MCF 10A (cell line): Measurements from ENCODE around the gene SPATA16. TPM values are rescaled to one million over a fixed set of nuclear protein-coding genes. Genes with fewer than 3 reads are reported as not detected.

Experiments
- BruUV-seq: library from RNA; stranded (reverse); fragments of 400-500 nt; replicated peaks from 2 replicates; lab custom pipeline; 2021; lab: Mats Ljungman, UMichigan
- CTCF ChIA-PET: fragments of 300-600 bp; sonication (Branson Sonifier 250); formaldehyde crosslinking; extraction: SDS; loops from one replicate; lab custom pipeline; 2021; ENCODE audit warnings: antibody characterized with exemption, inconsistent platforms; lab: Yijun Ruan, JAX
- POLR2A ChIA-PET: fragments of 300-600, 350-650 bp; sonication (Branson Sonifier 250); formaldehyde crosslinking; extraction: SDS; loops from one replicate; lab custom pipeline; 2020; ENCODE audit warnings: antibody characterized with exemption, inconsistent platforms; lab: Yijun Ruan, JAX
- DNase-seq: peaks from one replicate; pipeline ENCODE4 v3.0.0-alpha.2; 2018; ENCODE audit not compliant: unreplicated experiment
- H3K27ac Mint-ChIP-seq: one replicate; pipeline ENCODE4 v1.8.0; 2022; ENCODE audit warnings: mild to moderate bottlenecking, low read depth, mixed read lengths; ENCODE audit not compliant: unreplicated experiment
- H3K27me3 Mint-ChIP-seq: one replicate; pipeline ENCODE4 v1.8.0; 2022; ENCODE audit warnings: mixed read lengths; ENCODE audit not compliant: insufficient read depth, unreplicated experiment
- H3K36me3 Mint-ChIP-seq: one replicate; pipeline ENCODE4 v1.8.0; 2022; ENCODE audit warnings: mild to moderate bottlenecking, moderate library complexity, mixed read lengths; ENCODE audit not compliant: insufficient read depth, unreplicated experiment
- H3K4me1 Mint-ChIP-seq: one replicate; pipeline ENCODE4 v1.8.0; 2022; ENCODE audit warnings: mixed read lengths; ENCODE audit not compliant: insufficient read depth, unreplicated experiment
- H3K4me3 Mint-ChIP-seq: one replicate; pipeline ENCODE4 v1.8.0; 2022; ENCODE audit warnings: mild to moderate bottlenecking, moderate library complexity, mixed read lengths; ENCODE audit not compliant: unreplicated experiment
- H3K9me3 Mint-ChIP-seq: one replicate; pipeline ENCODE4 v1.8.0; 2022; ENCODE audit warnings: mixed read lengths; ENCODE audit not compliant: unreplicated experiment
- intact Hi-C: fragments of 100-400 bp; cut with micrococcal nuclease; formaldehyde crosslinking; loops from 2 replicates; pipeline ENCODE4 v1.14.1; 2022
- total RNA-seq: library from RNA; stranded (reverse); gene quantifications from 2 replicates; pipeline ENCODE4 v1.2.3, GENCODE V29; 2022
- TF ChIP-seq, protein P1 (sequence below): fragments of 200-600 bp; IDR thresholded peaks from one replicate; pipeline ENCODE4 v1.8.0; 2022; ENCODE audit warnings: antibody characterized with exemption, mild to moderate bottlenecking; ENCODE audit not compliant: unreplicated experiment

SPATA16 gene
- total RNA-seq, 1 experiment from 2014 or later = not detected

DNA sequence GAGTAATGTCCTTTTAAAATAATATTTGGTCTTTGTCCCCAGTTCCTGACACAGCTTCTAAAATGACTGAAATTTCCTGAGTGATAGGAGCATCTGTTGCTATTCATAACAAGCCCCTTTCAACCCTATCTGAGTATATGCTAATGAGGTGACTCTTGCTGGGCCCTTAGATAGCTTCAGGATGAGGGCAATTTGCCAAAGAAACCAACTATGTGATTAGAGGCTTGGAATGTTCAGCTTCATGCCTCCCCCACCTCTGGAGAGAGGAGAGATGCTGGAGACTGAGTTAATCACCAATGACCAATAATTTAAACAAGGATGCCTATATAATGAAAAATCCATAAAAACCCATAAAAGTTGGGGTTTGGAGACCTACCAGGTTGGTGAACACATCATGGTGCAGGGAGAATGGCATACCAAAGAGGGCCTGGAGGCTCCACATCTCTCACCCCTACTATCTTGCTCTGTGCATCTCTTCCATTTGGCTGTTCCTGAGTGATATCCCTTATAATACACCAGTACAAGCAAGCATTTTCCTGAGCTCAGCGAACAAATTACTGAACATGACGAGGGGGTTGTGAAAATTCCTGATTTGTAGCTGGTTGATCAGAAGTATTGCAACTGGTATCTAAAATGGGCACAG lies 201.3 kb downstream of the SPATA16 start:
- H3K27me3 Mint-ChIP-seq = peaks cover 98% of the 10 kb centered on the region
- intact Hi-C loops = no loop called here
- H3K9me3 Mint-ChIP-seq = no peaks in the 10 kb centered on the region
- no peaks in the 10 kb centered on the region for H3K36me3 Mint-ChIP-seq
- no peaks in the 10 kb centered on the region for H3K4me1 Mint-ChIP-seq
- DNase-seq = no peak
- TF ChIP-seq, protein P1, sequence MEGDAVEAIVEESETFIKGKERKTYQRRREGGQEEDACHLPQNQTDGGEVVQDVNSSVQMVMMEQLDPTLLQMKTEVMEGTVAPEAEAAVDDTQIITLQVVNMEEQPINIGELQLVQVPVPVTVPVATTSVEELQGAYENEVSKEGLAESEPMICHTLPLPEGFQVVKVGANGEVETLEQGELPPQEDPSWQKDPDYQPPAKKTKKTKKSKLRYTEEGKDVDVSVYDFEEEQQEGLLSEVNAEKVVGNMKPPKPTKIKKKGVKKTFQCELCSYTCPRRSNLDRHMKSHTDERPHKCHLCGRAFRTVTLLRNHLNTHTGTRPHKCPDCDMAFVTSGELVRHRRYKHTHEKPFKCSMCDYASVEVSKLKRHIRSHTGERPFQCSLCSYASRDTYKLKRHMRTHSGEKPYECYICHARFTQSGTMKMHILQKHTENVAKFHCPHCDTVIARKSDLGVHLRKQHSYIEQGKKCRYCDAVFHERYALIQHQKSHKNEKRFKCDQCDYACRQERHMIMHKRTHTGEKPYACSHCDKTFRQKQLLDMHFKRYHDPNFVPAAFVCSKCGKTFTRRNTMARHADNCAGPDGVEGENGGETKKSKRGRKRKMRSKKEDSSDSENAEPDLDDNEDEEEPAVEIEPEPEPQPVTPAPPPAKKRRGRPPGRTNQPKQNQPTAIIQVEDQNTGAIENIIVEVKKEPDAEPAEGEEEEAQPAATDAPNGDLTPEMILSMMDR = no peak
- BruUV-seq = no TSS peak
- no peak overlapping the region for H3K27ac Mint-ChIP-seq
- ChIA-PET CTCF (interaction anchor here (0.7 to 1.5 kb wide), 2 partner anchors 68 to 273 kb away, joined by 3 read pairs; no protein-coding TSS in a partner anchor), POLR2A (interaction anchor here (0.7 kb wide), 1 partner anchor 84 kb away, joined by 3 read pairs; no protein-coding TSS in a partner anchor)
- H3K4me3 Mint-ChIP-seq = no peak overlapping the region

GRCh38 chr3:172938788-172939187 lies 202.2 kb downstream of the SPATA16 start:
- no peaks in the 10 kb centered on the region for H3K36me3 Mint-ChIP-seq
- H3K27me3 Mint-ChIP-seq = peaks cover 98% of the 10 kb centered on the region
- intact Hi-C loops = no loop called here
- no peak for DNase-seq
- CTCF ChIA-PET = no interaction called here
- BruUV-seq = no TSS peak
- H3K4me1 Mint-ChIP-seq = no peaks in the 10 kb centered on the region
- H3K4me3 Mint-ChIP-seq = no peak overlapping the region
- H3K9me3 Mint-ChIP-seq = no peaks in the 10 kb centered on the region
- POLR2A ChIA-PET = no interaction called here
- TF ChIP-seq, protein P1 = no peak
- H3K27ac Mint-ChIP-seq = no peak overlapping the region

DNA sequence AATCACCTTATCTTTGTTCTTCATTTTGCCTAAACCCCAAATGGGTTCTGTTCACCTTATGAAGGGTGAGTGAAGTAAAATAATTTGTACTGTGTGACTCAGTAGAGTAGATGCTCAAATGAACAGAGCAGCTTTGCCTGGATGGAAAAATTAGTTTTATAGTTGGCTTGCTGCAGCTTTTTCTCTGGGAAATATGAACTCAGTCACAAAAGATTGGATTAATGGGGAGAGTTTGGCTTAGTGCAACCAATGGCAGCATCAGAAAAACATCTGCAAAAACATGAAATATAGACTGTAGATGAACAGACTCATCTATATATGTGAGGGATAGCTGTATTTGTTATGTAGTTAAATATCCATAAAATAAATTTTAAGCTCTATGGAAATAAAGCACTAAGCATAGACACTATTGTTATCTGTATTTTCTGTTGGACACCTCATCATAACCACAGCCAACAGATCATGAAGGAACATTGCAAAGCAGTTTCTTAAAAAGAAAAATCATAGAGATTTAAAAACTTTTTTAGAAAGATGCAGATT lies 209.2 kb downstream of the SPATA16 start:
- Mint-ChIP-seq H3K4me1 (no peaks in the 10 kb centered on the region), H3K27me3 (peaks cover 97% of the 10 kb centered on the region), H3K27ac (no peak overlapping the region), H3K9me3 (no peaks in the 10 kb centered on the region), H3K4me3 (no peak overlapping the region), H3K36me3 (no peaks in the 10 kb centered on the region)
- DNase-seq = no peak
- TF ChIP-seq, protein P1 = no peak
- no TSS peak for BruUV-seq
- intact Hi-C loops = no loop called here
- ChIA-PET CTCF (interaction anchor here (0.6 kb wide), 1 partner anchor 62 kb away, joined by 3 read pairs; no protein-coding TSS in a partner anchor), POLR2A (no interaction called here)

DNA sequence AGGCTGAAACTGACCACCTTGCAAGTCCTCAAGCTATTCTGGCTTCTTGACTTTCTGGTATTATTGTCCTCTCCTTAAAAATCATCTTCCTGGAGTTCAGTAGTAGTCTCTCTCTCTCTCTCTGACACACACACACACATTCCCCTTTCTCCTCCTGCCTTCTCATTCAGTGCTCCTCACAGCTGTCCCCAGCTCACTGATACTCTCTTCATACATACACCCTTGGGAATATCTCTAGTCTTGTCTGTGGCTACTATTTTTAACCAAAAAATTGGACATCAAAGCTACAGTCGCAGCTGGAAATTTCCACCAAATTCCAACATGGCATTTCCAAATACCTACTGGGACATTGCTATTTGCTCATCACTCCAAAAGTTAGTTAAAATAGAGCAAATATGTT lies 211.6 kb downstream of the SPATA16 start:
- Mint-ChIP-seq H3K27me3 (peaks cover 99% of the 10 kb centered on the region), H3K27ac (no peak overlapping the region), H3K4me3 (no peak overlapping the region), H3K4me1 (no peaks in the 10 kb centered on the region), H3K36me3 (no peaks in the 10 kb centered on the region), H3K9me3 (no peaks in the 10 kb centered on the region)
- ChIA-PET CTCF (interaction anchor here (1.1 kb wide), 1 partner anchor 13 kb away, joined by 5 read pairs; no protein-coding TSS in a partner anchor), POLR2A (interaction anchor here (0.7 kb wide), 1 partner anchor 396 kb away, joined by 3 read pairs; no protein-coding TSS in a partner anchor)
- BruUV-seq = no TSS peak
- TF ChIP-seq, protein P1 = no peak
- intact Hi-C loops = no loop called here
- no peak for DNase-seq
